ENCODE data around the gene CDC23.
A peak's percentile ranks its signal among the peaks of the same experiment; 100 is the strongest.
"Not testable (repeated sequence)": the region's sequence is repeated elsewhere in the genome, so short reads cannot be mapped to it uniquely, and the experiment has no call there.

CDC23 gene, protein sequence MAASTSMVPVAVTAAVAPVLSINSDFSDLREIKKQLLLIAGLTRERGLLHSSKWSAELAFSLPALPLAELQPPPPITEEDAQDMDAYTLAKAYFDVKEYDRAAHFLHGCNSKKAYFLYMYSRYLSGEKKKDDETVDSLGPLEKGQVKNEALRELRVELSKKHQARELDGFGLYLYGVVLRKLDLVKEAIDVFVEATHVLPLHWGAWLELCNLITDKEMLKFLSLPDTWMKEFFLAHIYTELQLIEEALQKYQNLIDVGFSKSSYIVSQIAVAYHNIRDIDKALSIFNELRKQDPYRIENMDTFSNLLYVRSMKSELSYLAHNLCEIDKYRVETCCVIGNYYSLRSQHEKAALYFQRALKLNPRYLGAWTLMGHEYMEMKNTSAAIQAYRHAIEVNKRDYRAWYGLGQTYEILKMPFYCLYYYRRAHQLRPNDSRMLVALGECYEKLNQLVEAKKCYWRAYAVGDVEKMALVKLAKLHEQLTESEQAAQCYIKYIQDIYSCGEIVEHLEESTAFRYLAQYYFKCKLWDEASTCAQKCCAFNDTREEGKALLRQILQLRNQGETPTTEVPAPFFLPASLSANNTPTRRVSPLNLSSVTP

DNA sequence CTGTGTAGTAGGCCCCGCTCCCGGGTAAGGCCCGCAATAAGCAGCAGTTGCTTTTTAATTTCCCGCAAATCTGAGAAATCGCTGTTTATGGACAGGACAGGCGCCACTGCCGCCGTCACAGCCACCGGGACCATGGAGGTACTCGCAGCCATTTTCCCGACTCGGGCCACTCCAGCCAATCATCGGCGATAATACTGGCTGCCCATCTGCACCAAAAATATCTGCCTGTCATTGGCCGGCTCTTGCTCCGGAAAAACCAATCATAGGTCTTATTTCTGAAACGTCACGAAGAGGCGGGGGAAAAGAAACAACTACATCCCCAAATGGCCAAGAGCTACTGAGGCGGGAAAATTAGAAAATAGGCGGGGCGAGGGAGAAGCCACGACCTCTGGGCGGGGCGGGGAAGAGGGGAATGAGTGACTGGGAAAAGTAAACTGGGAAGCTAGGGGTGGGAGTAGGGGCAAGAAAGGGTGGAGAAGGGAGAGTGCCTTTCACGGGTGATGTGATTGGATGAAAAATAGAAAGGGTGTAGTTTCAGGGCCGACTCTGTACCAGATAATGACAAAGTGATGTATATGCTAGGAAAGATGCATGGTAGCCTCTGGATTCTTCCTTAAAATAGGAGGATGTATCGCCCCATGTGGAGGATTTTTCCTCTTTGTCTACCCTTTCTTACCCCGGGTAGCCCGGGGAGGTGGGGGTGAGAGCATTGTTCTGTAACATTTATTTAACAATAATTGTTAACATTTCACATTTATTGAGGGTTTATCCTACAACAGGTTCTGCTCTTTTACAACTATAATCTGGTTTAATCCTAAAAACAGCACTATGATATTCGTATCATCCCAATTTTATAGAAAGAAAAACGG is at the start of gene CDC23:
TSS of gene CDC23 (minus strand) at position 163 of the 869 bp plus-strand sequence. CDS start at position 152, 11 bp downstream.
- DNase-seq (ENCODE audit: low read depth in 1 of 2, low spot score in 1 of 2), result peak; percentile 70 to 74

DNA sequence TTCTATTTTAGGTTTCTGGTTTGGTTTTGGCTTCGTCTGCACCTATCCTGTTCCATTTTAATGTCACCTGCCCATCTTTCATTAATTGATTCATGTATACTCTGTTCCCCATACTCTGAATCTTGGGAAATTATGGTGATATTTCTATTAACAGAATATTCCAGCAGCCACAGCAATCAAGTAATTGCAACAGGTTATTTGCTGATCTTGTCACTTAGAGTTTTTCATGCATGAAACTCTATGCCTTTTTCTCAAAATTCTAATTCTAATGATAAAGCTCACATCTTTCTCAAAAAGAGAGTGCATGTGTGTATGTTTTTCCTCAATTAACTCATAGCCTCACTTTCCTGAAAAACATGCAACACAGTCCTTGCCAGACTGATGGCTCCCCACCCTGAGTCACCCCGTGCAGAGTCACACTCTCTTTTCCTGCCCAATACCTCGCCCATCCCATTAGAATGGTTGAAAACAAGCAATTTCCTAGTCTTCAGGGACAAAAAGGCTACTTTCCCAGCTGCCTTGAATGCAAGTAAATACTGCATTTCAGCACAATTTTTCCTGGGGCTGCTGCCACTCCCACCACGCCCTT is 45.7 kb upstream of the CDC23 start:
- DNase-seq (ENCODE audit: low read depth in 1 of 2, low spot score in 1 of 2), result no peak

DNA sequence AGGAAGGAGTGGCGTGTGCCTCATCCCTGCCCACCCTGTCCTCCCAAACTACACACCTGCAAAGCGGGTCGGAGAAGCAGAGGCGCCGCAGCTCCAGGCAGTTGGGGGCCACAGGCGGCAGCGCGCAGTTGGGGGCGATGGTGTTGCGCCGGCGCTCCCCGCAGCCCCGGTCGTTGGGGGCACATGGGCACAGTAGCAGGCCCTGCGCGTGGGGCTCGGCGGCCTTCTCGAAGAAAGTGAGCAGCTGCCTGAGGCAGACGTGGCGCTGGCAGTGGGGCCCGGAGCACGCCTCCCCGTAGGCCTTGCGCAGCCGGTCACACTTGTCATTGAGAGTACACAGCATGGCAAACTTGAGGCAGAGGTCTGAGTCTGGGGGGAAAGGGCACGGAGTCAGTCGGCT is 44.5 kb upstream of the CDC23 start:
- DNase-seq (ENCODE audit: low read depth in 1 of 2, low spot score in 1 of 2), result no peak

DNA sequence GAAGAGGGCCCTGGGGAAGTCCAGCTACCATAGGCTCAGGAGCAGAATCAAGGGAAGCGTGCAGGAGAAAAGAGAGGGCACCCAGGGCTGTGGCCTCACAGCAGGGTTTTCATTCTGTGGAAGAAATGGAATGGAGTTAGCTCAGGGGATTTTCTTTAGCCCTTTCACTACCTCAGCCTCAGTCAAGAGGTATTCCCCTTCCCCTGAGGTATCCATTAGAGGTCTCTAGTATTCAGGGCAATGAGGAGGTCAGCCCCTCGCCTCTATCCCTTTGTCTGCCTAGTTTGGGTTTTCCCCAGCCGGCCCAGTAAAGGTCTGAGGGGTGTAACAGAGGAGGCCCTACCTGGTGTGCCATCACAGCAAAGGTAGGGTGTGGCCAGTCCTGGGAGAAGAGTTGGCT is 39.8 kb upstream of the CDC23 start:
- no peak for DNase-seq (ENCODE audit: low read depth in 1 of 2, low spot score in 1 of 2)

DNA sequence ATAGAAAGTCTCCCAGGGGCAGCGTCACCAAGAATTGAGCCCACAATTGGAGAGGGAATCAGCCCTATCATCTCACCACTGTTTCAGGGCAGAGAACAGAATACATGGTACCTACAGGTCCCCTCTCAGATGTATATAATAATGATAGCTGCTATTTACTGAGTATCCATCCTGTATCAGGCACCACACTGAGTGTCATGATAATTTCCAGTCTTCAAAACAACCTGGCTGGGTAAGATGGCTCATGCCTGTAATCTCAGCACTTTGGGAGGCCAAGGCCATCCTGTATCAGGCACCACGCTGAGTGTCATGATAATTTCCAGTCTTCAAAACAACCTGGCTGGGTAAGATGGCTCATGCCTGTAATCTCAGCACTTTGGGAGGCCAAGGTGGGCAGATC is 34.7 kb upstream of the CDC23 start:
- not testable (repeated sequence) for DNase-seq (ENCODE audit: low read depth in 1 of 2, low spot score in 1 of 2)

DNA sequence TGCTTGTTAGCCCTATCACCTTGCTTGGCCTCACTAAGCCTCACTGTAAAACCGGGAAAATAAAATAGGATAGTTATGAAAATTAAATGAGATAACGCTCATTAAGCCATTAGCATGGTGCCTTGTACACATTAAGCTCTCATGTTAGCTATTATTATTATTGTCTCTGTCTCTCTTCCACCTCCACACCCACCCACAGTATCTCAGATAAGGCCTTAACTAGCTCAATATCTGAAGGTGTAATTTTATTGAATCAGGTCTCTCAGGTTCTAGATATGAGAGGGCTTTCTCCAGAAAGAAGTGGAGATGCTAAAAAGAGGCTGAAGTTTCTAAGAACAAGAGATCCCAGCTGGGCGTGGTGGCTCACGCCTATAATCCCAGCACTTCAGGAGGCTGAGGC is 33.7 kb upstream of the CDC23 start:
- no peak for DNase-seq (ENCODE audit: low read depth in 1 of 2, low spot score in 1 of 2)

DNA sequence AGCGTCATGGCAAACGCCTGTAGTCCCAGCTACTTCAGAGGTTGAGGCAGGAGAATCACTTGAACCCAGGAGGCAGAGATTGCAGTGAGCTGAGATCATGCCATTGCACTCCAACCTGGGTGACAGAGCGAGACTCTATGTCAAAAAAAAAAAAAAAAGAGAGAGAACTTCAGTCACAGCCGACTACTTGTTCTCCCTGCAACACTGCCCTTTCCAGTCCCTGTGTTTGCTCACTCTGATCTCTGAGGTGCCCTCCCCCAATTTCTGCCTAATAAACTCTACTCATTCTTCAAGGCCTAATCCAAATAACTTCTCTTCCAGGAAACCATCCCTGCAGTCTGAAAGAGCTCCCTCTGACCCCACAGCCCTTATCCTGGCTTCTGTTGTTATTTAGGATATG is 33.2 kb upstream of the CDC23 start:
- no peak for DNase-seq (ENCODE audit: low read depth in 1 of 2, low spot score in 1 of 2)

DNA sequence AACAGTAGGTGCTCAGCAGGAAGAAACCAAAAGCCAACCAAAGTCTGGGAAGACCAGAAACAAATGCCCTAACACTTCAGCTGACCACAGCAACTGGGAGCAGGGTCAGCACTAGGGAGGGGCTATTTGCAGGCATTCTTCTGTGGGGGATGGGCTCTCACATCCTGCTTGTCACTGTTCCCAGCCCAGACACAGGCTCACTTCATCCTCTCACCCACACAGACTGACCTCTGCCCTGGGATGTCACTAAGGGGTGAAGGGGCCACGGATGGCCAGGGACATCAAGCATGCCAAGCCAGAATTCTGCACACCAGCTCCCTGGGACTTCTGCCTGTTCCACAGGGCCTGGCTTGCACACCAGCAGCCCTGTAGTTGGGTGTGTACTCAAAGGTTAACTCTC is 32.6 kb upstream of the CDC23 start:
- DNase-seq (ENCODE audit: low read depth in 1 of 2, low spot score in 1 of 2), result no peak

DNA sequence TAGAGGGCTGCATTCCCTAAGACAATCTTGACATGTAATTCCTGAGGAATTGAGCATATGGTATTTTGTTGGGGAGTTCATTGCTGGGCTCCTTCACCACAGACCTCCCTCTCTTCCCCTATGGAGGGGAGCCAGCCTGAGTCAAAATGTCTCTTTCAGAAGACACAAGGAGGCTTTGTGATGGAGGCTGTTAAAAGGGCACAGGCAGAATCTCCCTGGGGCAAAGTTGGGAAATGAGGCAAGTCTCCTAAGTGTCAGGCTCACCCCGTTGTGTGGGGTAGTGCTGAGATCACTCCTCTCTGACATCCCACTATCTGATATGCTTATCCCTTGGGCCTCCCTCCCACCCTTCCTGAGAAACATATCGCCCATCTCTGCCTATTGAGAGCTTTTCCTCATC is 30.7 kb upstream of the CDC23 start:
- no peak for DNase-seq (ENCODE audit: low read depth in 1 of 2, low spot score in 1 of 2)

DNA sequence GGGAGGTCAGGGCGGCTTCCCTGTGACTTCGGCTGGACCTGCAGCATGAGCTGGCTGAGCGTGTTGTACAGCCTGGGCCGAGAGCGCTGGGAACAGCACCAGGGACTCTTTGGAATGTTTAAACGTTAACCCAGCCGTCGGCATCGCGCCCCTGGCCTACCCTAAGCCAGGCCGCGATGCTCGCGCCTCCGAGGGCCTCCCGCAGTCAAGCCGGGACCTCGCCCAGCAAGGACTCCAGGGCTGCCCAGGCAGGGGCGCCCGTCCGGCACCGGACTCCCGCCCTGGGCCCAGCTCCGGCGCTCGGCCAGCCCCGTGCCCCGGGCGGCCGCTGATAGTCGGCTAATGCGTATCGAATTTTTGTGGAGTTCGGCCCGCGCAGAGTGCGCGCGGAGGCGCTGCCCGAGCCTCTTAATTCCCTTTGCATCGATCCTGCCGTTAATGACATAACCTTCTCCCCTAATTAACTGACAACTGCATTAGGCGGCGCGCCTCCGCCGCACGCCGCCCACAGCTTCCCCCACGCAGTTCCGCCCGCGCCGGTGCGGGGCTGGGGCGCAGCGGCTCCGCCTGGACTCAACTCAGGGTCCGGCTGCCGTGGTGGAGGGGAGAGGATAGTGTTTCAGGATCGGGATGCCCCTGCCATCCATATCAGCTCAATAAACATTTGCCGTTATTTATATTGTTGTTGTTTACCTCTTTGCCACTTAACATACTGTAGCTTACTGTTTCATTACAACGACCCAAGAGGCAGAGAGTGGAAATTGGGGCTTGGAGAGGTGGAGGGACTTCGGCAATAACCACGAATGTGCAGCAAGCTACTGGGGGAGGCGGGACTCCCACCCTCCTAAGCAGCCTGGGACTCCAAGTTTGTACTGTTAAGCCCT is 28.8 kb upstream of the CDC23 start:
- no peak for DNase-seq (ENCODE audit: low read depth in 1 of 2, low spot score in 1 of 2)

DNA sequence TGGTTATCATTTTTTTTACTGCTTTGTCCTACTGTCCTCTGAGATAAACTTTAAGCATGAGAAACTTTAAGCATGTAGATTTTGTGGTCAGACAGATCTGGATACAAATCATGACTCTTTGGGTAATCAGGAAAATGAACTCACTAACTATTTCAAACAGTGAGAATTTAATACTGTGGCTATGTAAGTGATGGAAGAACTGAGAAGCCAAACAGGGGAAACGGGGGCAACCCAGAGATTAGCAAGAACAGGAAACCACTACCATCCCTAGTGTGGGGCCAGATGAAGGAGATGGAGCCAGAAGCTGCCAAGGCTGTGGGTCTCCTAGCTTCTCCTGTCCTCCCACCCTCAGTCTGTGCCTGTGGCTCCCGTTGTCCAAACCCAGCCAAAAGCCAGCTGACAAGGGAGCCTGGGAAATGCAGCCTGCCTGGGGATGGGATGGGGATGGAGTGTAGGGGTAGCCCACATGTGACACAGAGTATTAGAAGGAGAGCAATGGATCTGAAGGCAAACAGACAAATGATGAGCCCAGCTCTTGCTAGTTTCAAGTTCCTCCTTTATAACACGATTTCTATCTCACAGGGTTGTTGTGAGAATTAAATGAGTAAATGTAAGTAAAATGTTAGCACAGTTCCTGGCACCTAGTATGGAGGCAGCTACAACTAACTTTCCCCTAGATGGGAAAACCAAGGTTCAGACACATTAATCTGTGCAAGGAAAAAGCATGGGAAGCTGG is 27.7 kb upstream of the CDC23 start:
- no peak for DNase-seq (ENCODE audit: low read depth in 1 of 2, low spot score in 1 of 2)

DNA sequence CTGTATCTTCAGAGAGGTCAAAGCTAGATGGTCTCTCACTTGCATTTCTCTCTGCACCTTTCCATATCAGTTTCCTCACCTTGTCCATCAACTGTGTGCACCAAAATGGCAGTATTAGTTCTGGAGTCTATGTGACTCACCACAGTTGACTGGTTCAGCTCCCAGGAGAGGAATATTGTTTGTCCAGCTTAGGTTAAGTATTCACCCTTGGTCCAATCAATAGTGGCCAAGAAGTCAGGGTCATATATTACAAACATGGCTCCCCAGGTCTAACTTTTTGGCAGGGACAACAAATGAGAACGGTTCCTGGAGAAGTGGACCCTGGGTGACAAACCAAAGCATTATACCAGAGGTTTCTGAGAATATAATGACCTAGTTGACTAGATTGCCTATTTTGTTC is 24.9 kb upstream of the CDC23 start:
- no peak for DNase-seq (ENCODE audit: low read depth in 1 of 2, low spot score in 1 of 2)

DNA sequence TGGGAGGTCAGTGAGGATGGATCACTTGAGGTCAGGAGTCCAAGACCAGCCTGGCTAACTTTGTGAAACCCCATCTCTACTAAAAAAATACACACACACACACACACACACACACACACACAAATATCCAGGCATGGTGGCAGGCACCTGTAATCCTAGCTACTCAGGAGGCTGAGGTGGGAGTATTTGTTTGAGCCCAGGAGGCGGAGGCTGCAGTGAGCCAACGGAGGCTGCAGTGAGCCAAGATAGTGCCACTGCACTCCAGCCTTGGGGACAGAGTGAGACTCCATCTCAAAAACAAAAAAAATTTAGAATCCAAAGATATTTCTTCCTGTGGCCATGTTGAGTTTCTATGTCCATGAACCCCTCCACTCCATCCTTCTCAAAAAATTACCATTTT is 21.5 kb upstream of the CDC23 start:
- DNase-seq (ENCODE audit: low read depth in 1 of 2, low spot score in 1 of 2), result no peak

DNA sequence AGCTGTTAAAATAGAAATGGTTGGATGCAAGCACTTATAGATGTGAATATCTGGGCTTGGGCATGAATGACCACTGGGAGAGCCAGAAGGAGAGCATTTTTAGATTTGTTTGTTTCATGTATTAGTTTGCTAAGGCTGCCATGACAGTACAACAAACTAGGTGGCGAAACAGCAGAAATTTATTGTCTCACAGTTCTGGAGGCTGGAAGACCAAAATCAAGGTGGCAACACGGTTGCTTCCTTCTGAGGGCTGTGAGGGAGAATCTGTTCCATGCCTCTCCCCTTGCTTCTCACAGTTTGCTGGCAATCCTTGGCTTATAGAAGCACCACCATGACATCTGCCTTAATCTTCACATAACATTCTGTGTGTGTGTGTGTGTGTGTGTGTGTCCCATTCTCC is 20.2 kb upstream of the CDC23 start:
- no peak for DNase-seq (ENCODE audit: low read depth in 1 of 2, low spot score in 1 of 2)

DNA sequence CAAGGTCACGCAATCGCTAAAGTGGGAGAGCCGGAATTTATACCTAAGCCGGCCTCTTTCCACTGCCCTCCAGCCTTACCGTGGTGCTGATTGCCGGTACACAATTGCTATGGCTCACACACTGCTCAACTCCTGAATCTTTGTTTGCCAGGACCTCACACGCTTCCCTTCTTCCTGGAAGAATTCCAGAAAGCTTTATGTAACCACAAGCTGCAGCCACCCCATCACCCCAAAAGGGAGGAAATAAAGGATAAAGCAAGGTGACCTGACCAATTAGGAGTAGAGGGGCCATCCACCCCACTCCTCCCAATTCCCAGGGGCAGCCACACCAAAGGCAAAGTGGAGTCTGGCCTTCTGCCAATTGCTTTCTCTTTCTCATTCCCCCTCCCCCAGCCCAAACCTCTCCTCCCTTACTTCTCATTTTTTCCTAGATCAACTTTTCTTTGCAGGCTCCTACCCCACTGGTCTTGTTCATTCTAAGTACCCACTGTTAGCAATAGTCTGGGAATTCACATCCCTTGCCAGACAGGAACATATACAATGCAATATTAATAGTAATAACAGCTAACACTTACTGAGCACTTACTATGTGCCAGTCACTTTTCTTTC is 18.0 kb upstream of the CDC23 start:
- DNase-seq (ENCODE audit: low read depth in 1 of 2, low spot score in 1 of 2), result no peak

DNA sequence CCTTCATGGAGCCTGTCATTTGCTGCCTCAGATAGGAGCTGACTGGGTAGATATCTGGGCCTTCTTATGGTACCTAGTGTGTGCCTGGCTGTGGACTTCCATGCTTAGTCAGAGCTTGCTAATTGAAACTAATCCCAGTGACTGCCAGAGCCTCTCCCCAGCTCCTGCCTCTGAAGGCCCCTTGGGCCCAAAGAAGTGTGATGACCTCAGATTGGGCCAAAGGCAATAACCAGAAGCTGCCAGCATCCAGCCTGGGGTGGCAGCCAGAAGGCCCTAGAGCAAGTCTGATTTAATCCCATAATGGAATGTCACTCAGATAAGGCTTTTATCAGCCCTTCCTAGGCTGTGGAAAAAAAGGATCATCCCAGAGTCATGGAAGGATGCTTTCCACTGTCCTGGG is 17.1 kb upstream of the CDC23 start:
- no peak for DNase-seq (ENCODE audit: low read depth in 1 of 2, low spot score in 1 of 2)

DNA sequence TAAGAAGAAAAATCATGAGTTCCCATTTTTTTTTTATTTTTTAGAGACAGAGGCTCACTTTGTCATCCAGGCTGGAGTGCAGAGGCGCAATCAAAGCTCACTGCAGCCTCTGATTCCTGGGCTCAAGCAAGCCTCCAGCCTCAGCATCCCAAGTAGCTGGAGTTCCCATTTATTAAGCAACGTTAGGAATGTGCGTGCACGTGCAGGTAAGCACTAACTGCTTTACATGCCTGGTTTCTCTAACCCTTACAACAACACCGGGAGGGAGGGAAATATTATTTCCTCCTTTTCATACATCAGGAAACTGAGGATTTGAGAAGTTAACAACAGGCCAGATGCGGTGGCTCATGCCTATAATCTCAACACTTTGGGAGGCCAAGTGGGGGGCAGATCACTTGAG is 16.3 kb upstream of the CDC23 start:
- DNase-seq (ENCODE audit: low read depth in 1 of 2, low spot score in 1 of 2), result no peak

DNA sequence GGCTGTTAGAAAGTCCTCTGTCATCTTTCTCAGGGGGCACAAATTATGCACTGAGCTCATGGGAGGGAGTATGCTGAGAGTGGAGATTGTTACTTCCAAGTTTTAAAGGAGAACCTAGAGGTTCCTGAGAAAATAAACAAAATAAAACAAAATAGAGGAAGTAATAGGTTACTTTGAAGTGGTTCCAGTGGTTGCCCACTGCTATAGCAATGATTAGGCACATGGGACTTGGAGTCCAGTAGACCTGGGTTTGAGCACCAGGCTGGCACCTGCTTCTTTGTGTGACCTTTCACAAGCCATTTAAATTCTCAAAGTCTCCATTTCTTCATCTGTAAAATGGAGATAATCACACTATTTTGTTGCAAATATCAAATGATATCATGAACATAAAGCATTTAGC is 13.8 kb upstream of the CDC23 start:
- no peak for DNase-seq (ENCODE audit: low read depth in 1 of 2, low spot score in 1 of 2)

DNA sequence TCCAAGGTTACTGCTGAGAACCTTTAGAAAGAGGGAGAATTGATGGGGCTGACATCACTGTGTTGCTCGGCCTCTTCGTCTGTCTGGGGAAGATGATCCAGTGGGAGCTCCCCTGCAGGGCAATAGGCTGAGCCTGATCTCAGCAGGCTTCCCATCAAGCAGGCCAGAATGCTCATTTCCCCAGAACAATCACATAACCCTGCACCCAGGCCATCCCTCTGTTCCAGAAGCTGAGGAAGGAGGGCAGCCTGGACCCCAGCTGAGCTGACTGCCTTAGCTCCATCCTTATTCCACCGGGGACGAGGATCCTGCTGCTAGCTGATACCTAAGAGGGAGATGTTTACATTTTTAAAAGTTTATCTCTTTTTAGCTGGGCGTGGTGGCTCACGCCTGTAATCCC is 11.6 kb upstream of the CDC23 start:
- DNase-seq (ENCODE audit: low read depth in 1 of 2, low spot score in 1 of 2), result no peak

DNA sequence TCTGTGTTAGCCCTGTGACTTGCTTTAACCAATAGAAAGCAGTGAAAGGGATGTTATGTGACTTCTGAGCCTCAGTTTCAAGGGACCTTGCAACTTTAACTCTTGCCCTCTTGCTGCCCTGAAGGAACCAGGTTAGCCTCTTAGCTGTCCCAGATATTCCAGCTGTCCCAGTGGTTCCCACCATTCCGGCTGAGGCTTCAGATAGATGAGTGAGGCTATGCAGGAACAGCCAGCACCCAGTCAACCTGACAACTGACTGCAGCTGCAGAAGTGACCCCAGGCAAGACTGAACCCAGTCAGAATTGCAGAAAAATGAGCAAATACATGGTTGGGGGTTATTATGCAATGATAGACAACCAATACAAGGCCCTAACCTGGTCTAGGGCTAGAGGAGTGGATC is 10.4 kb upstream of the CDC23 start:
- DNase-seq (ENCODE audit: low read depth in 1 of 2, low spot score in 1 of 2), result no peak

Data from stimulated activated CD4-positive, alpha-beta T cell treated with anti-CD3 and anti-CD28 coated beads, Interleukin-15, amount 100 ng/mL, for 1 hour (primary cell).